SK-N-DZ (cell line): ENCODE results near the gene HFE.
"Not testable (repeated sequence)": the region's sequence is repeated elsewhere in the genome, so short reads cannot be mapped to it uniquely, and the experiment has no call there.

Experiments
- DNase-seq: peaks from one replicate; pipeline ENCODE4 v3.0.0-alpha.2; 2015; ENCODE audit warnings: low spot score

The HFE gene

DNA sequence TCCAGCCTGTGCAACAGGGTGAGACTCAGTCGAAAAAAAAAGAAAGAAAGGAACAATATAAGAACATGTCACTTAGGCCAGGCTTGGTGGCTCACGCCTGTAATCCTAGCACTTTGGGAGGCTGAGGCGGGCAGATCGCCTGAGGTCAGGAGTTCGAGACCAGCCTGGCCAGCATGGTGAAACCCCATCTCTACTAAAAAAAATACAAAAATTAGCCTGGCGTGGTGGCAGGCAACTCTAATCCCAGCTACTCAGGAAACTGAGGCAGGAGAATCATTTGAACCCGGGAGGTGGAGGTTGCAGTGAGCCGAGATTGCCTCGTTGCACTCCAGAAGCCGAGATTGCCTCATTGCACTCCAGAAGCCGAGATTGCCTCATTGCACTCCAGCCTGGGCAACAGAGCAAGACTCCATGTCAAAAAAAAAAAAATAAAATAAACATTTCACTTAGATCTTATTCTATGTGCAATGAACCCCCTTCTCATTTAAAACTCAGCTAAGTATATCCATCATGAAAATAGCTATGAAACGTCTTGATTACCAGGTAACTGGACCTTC is 28.7 kb upstream of the HFE start:
- DNase-seq: not testable (repeated sequence)

DNA sequence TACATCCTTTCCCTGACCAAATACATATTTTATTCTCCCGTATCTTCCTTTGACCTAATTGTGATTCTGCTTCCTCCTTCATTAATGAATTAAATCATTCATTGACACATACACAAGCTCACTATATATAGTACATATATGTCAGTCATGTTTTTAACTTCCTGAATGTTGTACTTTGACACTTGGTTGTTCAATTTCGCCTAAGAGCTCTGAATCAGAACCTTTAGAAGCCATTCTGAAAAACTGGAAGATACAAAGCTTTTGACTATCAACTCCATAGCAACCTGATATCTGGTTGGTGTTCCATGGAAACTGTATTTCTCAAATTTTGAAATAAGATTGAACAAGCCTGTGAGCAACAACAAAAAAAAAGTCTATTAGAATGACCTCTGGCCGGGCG is 27.3 kb upstream of the HFE start:
- no peak for DNase-seq

DNA sequence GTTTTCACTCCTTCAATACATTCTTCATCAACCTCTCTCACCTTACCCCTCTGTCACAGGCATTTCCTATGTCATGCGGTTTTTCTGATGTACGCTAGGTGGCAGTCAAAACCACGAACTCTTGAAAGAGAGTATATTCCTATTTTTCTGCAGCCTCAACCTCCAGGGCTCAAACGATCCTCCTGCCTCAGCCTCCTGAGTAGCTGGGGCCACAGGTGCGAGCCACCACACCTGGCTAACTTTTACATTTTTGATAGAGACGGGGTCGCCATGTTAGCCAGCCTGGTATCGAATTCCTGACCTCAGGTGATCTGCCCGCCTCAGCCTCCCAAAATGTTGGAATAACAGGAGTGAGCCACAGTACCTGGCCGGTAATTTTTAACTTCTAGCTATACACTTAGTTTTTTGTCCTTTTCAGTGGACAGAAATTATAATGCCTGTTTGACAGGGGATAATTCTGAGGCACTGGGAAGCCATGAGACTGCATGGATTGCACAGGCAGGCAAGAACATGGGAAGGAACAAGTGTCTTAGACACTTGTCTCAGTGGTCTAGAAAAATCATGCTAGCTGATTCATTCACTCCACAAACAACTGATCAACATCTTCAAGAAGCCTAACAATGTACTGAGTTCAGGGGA is 22.5 kb upstream of the HFE start:
- DNase-seq: peak; percentile 52

DNA sequence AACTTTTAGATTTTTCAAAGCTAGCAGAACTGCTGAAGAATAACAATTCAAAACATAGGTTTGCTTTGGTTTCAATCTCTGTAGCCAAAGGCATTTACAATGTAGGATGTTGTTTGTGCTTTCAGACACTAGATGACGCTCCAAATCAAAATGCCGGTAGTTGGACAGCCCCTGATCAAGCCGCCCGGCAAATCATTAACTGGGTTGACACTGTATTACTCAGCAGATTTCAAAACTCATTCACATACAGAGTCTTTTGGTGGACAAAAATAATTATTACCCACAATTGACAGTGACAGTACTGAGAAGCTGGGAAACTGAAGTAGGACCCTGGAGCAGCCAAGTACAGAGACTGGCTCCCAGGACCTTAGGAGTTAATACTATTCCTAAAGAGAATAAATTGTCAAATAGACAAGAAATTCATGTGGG is 21.3 kb upstream of the HFE start:
- peak; percentile 65 for DNase-seq

DNA sequence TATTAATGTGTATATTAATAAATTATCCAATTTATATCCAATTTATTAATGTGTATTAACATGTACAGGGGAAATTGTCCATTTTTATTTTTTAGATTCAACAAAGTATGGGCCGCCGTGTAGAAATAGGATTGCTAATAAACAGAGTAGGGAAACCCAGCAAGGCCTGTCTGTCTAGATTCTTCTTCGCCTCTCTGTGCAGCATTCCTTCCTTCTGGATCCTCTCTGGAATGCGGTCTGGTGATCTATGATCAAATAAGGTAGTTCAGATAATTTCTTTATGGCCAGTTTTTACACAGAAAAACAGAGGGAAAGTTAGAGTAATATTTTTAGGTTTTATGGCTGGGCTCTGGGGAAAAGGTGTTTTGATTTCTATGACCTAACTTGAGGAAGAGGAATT is 19.9 kb upstream of the HFE start:
- no peak for DNase-seq

DNA sequence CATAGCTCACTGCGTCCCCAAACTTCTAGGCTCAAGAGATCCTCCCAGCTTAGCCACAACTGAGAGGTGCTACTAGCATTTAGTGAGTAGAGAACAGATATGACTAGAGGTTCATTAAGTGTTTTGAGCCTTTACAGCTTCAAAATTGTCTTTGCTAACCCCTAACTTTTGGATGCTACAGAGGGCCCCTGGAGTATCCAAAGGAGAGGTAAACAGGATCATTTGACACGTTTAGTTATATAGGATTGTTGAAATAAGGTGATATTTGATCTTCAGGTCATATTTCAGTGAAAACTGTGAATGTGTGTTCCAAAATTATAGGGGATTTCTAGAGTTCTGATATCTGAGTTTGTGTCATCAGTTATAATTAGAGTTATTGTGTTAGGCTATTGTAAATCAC is 19.2 kb upstream of the HFE start:
- no peak for DNase-seq

DNA sequence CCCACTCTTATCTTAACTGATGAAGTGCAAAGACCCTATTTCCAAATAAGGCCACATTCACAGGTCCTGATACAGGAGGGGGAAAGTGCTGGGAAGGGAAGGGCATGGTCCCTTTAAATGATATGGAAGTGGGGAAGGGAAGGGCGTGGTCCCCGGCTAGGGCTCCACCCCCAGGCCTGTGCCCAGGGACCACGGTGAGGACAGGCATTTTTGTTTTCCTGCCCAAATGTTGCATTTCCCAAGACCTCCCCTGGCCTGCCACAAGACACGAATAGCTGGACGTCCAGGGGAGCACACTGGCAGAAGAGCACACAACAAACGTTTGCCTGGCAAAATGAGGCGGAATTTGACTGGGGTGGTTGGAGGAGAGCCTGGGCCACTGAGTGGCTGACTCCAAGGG is 16.1 kb upstream of the HFE start:
- no peak for DNase-seq

DNA sequence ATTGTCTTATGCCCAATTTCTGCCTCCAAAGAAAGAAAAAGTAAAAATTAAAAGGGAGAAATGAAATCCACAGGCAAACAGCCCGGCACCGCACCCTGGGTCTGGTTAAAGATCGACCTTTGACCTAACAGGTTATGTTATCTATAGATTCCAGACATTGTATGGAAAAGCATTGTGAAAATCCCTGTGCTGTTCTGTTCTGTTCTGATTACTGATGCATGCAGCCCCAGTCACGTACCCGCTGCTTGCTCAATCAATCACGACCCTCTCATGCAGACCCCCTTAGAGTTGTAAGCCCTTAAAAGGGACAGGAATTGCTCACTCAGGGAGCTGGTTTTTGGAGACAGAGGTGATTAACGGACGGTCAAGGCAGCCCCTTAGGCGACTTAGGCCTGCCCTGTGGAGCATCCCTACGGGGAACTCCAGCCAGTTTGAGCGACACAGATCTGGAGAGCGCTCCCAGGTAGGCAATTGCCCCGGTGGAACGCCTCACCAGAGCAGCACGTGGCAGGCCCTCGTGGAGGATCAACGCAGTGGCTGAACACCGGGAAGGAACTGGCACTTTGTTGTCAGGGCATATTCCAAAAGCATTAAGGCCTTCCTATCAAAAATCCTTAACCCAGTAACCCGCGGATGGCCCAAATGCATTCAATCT is 12.0 kb upstream of the HFE start:
- DNase-seq: peak; percentile 6

DNA sequence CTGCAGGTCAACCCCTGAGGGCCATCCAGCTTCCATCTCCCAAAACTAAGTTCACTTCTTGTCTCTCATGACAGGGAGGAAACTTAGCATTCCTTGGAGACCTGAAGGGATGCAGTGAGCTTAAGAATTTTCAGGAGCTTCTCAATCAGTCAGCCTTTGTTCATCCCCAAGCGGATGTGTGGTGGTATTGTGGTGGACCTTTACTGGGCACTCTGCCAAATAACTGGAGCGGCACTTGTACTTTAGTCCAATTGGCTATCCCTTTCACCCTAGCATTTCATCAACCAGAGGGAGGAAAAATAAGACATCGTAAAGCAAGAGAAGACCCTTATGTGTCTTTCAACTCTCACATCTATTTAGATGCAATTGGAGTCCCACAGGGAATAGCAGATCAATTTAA is 9.2 kb upstream of the HFE start:
- not testable (repeated sequence) for DNase-seq

DNA sequence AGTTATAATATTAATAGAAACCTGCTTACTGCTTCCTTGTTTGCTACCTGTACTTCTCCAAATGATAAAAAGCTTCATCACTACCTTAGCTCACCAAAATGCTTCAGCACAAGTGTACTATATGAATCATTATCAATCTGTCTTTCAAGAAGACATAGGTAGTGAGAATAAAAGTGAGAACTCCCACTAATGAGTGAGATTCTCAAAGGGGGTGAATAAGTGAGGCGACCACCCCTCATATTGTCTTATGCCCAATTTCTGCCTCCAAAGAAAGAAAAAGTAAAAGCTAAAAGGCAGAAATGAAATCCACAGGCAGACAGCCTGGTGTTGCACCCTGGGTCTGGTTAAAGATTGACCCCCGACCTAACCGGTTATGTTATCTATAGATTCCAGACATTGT is 6.1 kb upstream of the HFE start:
- DNase-seq: not testable (repeated sequence)

DNA sequence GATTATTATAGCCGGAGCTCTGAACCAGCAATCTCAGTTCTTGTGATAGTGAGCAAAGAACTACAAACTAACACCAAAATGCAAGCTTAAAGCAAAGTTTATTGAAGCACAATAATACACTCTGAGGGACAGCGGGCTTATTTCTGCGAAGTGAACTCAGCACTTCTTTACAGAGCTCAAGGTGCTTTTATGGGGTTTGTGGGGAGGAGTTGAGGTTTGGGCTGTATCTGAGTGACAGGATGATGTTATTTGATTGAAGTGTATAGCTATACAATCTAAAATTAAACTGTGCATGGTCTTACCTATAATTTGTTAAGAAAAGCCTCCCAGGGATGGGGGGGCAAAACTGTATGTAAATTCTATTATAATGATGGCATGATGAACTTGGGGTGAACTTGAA is 1.0 kb upstream of the HFE start:
- no peak for DNase-seq

DNA sequence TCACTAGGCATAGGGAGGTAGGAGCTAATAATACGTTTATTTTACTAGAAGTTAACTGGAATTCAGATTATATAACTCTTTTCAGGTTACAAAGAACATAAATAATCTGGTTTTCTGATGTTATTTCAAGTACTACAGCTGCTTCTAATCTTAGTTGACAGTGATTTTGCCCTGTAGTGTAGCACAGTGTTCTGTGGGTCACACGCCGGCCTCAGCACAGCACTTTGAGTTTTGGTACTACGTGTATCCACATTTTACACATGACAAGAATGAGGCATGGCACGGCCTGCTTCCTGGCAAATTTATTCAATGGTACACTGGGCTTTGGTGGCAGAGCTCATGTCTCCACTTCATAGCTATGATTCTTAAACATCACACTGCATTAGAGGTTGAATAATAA is 1.1 kb downstream of the HFE start:
- DNase-seq: no peak

DNA sequence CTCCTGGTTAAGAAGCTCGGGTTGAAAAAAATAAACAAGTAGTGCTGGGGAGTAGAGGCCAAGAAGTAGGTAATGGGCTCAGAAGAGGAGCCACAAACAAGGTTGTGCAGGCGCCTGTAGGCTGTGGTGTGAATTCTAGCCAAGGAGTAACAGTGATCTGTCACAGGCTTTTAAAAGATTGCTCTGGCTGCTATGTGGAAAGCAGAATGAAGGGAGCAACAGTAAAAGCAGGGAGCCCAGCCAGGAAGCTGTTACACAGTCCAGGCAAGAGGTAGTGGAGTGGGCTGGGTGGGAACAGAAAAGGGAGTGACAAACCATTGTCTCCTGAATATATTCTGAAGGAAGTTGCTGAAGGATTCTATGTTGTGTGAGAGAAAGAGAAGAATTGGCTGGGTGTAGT is 2.0 kb downstream of the HFE start:
- DNase-seq: no peak

DNA sequence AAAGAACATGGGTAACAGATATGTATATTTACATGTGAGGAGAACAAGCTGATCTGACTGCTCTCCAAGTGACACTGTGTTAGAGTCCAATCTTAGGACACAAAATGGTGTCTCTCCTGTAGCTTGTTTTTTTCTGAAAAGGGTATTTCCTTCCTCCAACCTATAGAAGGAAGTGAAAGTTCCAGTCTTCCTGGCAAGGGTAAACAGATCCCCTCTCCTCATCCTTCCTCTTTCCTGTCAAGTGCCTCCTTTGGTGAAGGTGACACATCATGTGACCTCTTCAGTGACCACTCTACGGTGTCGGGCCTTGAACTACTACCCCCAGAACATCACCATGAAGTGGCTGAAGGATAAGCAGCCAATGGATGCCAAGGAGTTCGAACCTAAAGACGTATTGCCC is 5.2 kb downstream of the HFE start:
- DNase-seq: no peak

DNA sequence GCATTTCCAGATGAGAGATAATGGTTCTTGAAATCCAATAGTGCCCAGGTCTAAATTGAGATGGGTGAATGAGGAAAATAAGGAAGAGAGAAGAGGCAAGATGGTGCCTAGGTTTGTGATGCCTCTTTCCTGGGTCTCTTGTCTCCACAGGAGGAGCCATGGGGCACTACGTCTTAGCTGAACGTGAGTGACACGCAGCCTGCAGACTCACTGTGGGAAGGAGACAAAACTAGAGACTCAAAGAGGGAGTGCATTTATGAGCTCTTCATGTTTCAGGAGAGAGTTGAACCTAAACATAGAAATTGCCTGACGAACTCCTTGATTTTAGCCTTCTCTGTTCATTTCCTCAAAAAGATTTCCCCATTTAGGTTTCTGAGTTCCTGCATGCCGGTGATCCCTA is 6.8 kb downstream of the HFE start:
- no peak for DNase-seq

DNA sequence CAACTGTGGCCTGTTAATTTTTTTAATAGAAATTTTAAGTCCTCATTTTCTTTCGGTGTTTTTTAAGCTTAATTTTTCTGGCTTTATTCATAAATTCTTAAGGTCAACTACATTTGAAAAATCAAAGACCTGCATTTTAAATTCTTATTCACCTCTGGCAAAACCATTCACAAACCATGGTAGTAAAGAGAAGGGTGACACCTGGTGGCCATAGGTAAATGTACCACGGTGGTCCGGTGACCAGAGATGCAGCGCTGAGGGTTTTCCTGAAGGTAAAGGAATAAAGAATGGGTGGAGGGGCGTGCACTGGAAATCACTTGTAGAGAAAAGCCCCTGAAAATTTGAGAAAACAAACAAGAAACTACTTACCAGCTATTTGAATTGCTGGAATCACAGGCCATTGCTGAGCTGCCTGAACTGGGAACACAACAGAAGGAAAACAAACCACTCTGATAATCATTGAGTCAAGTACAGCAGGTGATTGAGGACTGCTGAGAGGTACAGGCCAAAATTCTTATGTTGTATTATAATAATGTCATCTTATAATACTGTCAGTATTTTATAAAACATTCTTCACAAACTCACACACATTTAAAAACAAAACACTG is 10.1 kb downstream of the HFE start:
- peak; percentile 62 for DNase-seq

DNA sequence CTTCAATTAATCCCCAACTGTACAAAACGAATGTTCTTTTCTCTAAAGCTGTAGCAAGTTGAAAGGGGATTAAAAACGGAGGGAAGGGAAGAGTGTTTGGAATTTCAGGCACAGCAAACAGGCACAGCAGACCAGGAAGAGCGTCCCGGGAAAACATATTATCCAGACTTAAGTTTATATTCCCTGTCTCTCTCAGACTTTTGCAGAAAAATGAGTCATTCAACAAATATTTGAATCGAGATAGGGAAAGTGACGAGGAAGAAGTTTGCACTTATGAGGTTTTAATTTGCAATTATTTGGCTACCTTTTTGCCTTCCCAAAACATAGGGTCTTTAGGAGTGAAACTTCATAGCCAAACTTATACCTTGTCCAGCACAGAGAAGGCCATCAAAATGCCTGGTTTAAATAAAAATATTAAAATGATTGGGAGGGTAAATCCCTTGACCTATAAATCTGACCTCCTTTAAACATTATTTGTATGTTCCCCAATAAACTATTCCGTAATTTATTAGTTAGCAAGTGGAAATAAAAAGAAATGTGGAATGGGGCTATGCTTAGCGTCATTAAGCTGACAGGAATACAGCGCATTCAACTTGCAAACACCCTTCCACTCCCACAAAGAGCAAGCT is 16.0 kb downstream of the HFE start:
- DNase-seq: no peak

DNA sequence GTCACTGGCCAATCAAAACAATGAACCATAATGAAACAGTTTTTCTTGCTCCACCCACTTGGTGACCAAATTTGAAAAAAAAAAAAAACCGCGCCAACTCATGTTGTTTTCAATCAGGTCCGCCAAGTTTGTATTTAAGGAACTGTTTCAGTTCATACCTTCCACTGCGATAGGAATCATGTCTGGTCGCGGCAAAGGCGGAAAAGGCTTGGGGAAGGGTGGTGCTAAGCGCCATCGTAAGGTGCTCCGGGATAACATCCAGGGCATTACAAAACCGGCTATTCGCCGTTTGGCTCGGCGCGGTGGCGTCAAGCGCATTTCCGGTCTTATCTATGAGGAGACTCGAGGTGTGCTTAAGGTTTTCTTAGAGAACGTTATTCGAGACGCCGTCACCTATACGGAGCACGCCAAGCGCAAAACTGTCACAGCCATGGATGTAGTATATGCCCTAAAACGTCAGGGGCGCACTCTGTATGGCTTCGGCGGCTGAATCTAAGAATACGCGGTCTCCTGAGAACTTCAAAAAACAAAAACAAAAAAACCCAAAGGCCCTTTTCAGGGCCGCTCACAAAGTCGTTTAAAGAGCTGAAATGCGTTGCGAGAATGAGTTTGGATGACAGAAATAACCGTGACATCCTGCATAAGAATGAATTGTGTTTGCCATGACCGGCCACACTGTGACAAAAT is 16.7 kb downstream of the HFE start:
- peak; percentile 95 for DNase-seq

DNA sequence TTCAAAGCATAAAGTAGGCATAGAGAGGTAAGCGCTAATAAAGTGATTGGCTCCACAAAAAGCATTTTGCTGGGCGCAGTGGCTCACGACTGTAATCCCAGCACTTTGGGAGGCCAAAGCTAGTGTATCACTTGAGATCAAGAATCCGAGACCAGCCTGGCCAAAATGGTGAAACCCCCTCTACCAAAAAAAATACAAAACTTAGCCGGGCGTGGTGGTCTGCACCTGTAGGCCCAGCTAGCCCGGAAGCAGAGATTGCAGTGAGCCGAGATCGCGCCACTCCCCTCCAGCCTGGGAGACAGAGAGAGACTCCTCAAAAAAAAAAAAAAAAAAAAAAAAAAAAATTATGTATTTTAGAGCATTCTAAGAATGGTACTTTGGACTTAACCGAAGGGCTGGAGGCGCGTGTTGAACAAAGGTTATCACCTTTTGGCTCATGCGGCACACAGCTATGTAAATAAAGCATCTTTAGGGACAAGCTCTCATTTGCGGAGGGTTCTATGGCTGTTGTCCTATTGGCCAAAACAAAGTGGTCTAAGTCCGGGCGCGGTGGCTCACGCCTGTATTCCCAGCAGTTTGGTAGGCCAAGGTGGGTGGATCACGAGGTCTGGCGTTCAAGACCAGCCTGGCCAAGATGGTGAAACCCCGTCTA is 17.4 kb downstream of the HFE start:
- DNase-seq: peak; percentile 40

DNA sequence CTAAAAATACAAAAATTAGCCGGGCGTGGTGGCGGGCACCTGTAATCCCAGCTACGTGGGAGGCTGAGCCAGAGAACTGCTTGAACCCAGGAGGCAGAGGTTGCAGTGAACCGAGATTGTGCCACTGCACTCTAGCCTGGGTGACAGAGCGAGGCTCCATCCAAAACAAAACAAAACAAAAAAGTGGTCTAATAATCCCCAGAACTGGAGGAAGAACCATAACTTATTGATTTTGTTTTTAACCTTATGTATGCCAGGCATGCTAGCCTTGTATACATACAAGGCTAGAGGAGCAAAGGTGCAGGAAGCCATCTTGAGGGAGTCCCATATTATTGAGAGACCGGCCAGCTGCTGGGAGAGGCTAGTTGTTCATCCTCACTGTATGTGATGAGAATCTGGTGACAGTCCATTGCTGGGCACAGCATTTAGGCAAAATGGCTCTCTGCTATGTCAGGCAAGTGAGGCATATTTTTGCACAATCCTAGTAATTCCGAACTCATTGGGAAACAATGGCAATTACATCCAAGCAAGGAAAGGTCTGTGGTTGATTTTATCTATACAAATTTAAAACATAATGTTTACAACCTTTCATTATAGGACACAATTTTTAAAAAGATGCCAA is 18.0 kb downstream of the HFE start:
- no peak for DNase-seq

DNA sequence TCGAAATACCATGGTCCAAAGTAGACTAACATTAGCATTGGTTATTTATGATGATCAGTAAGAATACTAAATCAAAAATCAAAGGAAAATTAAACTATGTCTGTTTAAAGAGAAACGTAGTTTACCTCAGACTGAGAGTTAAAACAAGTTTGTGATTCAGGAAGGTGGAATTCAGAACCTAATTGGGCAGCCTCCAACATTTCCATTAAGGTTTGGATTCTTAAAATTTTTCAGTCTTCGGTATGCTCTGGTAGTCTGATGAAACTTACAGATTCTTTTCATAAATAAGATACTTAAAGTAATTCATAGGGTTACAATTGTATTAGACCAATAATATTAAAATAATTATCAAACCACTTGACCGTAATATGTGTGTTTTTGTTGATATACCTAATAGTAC is 18.6 kb downstream of the HFE start:
- no peak for DNase-seq
